ENCODE data around the gene PDX1. TPM values are rescaled to one million over a fixed set of nuclear protein-coding genes. Genes with fewer than 3 reads are reported as not detected.
A peak's percentile ranks its signal among the peaks of the same experiment; 100 is the strongest.
"Not testable (repeated sequence)": the region's sequence is repeated elsewhere in the genome, so short reads cannot be mapped to it uniquely, and the experiment has no call there.

Gene PDX1
- polyA plus RNA-seq, 6 donors from 2014 or later, result not detected

DNA sequence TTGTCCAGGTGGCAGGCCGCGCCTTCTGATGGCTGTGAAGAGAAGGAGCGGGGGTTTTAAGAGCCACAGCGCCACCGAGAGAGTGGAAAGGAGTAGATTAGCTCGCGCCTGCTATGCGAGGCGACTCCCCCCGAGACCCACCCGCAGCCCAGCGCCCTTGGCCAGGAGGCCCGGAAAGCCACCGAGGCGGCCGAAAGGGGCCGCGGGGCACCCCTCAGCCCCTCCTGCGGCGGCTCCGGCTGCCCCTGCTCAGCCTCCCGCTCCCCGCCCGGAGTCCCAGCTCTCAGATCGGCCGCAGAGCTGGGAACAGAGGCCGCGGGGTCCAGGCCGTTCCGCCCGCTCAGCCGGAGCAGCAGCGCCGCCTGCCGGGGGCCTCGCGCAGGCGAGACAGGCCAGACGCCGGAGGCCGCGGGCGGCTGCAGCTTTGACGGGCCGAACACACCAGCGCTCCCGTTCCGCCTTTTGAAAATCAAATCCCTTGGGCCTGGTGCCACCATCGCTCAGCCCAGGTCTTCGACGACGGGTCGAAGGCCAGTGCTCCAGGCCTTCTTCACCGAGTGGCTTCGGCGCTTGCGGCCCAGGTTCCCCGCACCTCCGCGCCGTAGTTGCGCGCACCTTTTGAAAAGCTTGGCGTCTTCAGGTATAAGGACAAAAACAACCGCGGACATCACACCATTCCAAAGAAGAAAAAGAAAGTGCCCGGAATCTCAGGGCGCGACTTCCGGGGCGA, 34.0 kb downstream of the PDX1 start:
- H3K9me3 Mint-ChIP-seq, result peaks cover 3 to 20% (median 10%) of the 10 kb centered on the region in 7 donors
- no peaks in the 10 kb centered on the region for H3K36me3 Mint-ChIP-seq
- peaks cover 66 to 73% (median 70%) of the 10 kb centered on the region in 3 donors for H3K27me3 Mint-ChIP-seq
- H3K27ac Mint-ChIP-seq, result peak overlapping the region in 3 of 6 donors; percentile 45 to 81 (median 78)
- peak overlapping the region; percentile 78 to 92 (median 83) for H3K4me3 Mint-ChIP-seq
- peak; percentile 59 for DNase-seq
- peak; percentile 88 to 91 for ATAC-seq (ENCODE audit: low read depth in 2 of 2)
- peaks cover 5 to 15% (median 11%) of the 10 kb centered on the region in 3 donors for H3K4me1 Mint-ChIP-seq

DNA sequence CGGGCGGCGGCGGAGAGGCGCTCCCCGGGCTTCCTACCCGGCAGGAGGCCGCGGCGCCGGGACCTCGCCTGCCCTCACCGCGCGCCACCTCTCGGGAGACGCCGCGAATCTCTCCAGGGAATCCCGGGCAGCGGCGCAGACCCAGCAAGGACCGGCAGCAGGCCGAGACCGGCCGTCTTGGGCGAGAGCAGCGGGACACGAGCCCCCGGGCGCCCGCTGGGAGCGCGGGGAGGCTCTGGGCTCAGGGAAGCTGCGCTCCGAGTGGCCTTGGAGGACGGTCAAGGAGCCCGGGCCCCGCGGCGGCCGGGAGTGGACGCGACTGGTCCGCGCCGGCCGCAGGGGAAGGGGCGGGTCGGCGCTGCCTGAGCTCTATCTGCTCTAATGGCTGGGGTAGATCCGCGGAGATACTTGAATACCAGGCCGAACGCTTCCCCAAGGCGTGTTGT, 34.6 kb downstream of the PDX1 start:
- Mint-ChIP-seq H3K36me3 (no peaks in the 10 kb centered on the region), H3K27ac (peak overlapping the region in 1 of 6 donors; percentile 81), H3K4me3 (peak overlapping the region in 7 of 8 donors; percentile 66 to 92 (median 82)), H3K4me1 (peaks cover 5 to 15% (median 11%) of the 10 kb centered on the region in 3 donors), H3K27me3 (peaks cover 68 to 73% (median 70%) of the 10 kb centered on the region in 3 donors), H3K9me3 (peaks cover 3 to 16% (median 8%) of the 10 kb centered on the region in 7 donors)
- ATAC-seq (ENCODE audit: low read depth in 2 of 2) (peak; percentile 5 to 19), DNase-seq (no peak)

DNA sequence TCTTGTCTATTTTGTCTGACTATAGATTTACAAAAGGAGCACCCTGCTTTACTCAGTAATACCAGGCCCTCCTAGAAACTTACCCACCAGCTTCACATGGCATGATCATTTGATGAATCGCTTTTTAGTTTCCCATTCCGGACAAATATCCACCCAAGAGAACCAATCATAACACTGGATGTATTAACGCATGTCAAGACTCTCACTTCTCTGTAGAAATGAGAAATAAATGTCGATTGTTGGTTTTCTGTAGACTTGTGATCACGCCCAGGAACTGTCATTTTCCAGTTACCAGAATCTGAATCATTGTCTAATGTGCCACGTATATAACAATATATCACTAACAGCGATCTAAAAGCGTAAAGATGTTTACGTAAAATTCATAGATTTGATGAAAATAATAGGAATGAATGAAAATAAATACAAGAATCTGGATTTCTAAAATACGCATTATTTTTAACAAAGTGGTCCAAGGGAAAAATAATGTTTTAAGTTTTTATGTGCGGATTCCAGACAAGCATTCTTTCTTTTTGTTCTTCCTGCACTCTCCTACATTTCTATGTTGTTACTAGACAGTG, 35.3 kb downstream of the PDX1 start:
- peak overlapping the region in 1 of 6 donors; percentile 33 for H3K27ac Mint-ChIP-seq
- H3K27me3 Mint-ChIP-seq, result peaks cover 67 to 71% (median 70%) of the 10 kb centered on the region in 3 donors
- no peak for ATAC-seq (ENCODE audit: low read depth in 2 of 2)
- DNase-seq, result no peak
- peaks cover 8 to 16% (median 14%) of the 10 kb centered on the region in 3 donors for H3K4me1 Mint-ChIP-seq
- H3K9me3 Mint-ChIP-seq, result peaks cover 0 to 14% (median 4%) of the 10 kb centered on the region in 7 donors
- no peaks in the 10 kb centered on the region for H3K36me3 Mint-ChIP-seq
- H3K4me3 Mint-ChIP-seq, result peak overlapping the region in 4 of 8 donors; percentile 1 to 78 (median 18)

GRCh38 chr13:27956576-27957300, 36.9 kb downstream of the PDX1 start:
- peaks cover 9 to 29% (median 28%) of the 10 kb centered on the region in 3 donors for H3K4me1 Mint-ChIP-seq

GRCh38 chr13:27959976-27960361, 40.2 kb downstream of the PDX1 start:
- Mint-ChIP-seq H3K27me3 (peaks cover 64 to 82% (median 71%) of the 10 kb centered on the region in 3 donors), H3K27ac (peak overlapping the region in 1 of 6 donors; percentile 62), H3K36me3 (no peaks in the 10 kb centered on the region), H3K4me1 (peaks cover 4 to 23% (median 17%) of the 10 kb centered on the region in 3 donors), H3K9me3 (peaks cover 0 to 4% (median 0%) of the 10 kb centered on the region in 7 donors), H3K4me3 (peak overlapping the region in 6 of 8 donors; percentile 59 to 84 (median 72))
- ATAC-seq (ENCODE audit: low read depth in 2 of 2), result no peak
- DNase-seq, result no peak

More at GRCh38 chr13:27956576-27957300, 36.9 kb downstream of the PDX1 start:
- ATAC-seq (ENCODE audit: low read depth in 2 of 2), result no peak
- H3K4me3 Mint-ChIP-seq, result no peak overlapping the region
- peaks cover 0 to 9% (median 0%) of the 10 kb centered on the region in 7 donors for H3K9me3 Mint-ChIP-seq
- no peaks in the 10 kb centered on the region for H3K36me3 Mint-ChIP-seq
- H3K27ac Mint-ChIP-seq, result no peak overlapping the region
- no peak for DNase-seq
- peaks cover 66 to 68% (median 67%) of the 10 kb centered on the region in 3 donors for H3K27me3 Mint-ChIP-seq

DNA sequence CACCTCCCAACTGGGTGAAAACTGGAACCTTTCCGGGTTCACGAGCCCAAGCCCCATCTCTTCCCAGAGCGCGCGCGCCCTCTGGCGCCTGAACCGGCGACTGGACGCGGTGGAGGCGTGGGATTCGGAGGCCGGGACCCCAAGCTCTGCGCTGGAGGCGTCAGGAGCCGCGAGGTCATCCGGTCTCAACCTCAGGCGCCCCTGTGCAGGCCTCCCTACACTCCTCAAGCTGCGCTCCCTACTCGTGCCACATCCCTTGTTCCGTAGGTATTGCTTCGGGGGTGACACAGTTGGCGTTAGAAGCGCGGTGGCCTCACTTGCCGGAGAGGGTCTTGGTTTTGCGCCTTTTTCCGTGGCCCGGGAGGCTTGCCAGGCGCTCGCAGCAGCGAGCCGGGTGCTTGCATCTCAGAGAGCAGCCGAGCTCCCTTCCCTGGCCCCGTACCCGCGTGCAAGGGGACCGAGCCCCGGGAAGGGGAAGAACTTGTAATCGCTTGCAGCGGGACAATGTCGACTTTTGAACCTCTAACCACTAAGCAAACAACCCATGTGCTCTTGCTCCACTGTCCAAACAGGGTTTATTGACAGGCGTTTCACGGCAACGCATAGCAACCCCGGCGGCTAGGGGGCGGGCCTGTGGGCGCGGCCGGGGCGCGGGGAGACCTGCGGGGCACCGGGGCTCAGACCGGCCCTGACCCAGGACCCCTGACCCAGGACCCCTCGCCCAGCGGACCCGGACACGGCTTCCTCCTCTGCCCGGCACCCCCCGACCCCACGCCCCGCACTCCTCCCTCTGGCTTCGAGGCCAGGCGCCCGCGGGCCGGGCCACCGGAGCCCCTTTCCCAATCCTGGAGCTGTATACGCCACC, 40.8 kb downstream of the PDX1 start:
- peak; percentile 60 to 65 for ATAC-seq (ENCODE audit: low read depth in 2 of 2)
- H3K27ac Mint-ChIP-seq, result peak overlapping the region in 2 of 6 donors; percentile 41 to 49
- H3K4me1 Mint-ChIP-seq, result peaks cover 4 to 23% (median 18%) of the 10 kb centered on the region in 3 donors

GRCh38 chr13:27961227-27962085, 41.7 kb downstream of the PDX1 start:
- H3K4me3 Mint-ChIP-seq, result peak overlapping the region in 7 of 8 donors; percentile 56 to 86 (median 64)
- DNase-seq (no peak), ATAC-seq (ENCODE audit: low read depth in 2 of 2) (peak in 1 of 2 donors; percentile 4)
- H3K27ac Mint-ChIP-seq, result no peak overlapping the region
- peaks cover 9 to 32% (median 27%) of the 10 kb centered on the region in 3 donors for H3K4me1 Mint-ChIP-seq
- peaks cover 64 to 86% (median 73%) of the 10 kb centered on the region in 3 donors for H3K27me3 Mint-ChIP-seq
- H3K9me3 Mint-ChIP-seq, result peaks cover 0 to 4% (median 0%) of the 10 kb centered on the region in 7 donors
- H3K36me3 Mint-ChIP-seq, result no peaks in the 10 kb centered on the region

More for the DNA sequence above, 40.8 kb downstream of the PDX1 start:
- no peak for DNase-seq
- peaks cover 64 to 85% (median 71%) of the 10 kb centered on the region in 3 donors for H3K27me3 Mint-ChIP-seq
- H3K4me3 Mint-ChIP-seq, result peak overlapping the region; percentile 59 to 85 (median 76)
- H3K36me3 Mint-ChIP-seq, result no peaks in the 10 kb centered on the region
- H3K9me3 Mint-ChIP-seq, result peaks cover 0 to 4% (median 0%) of the 10 kb centered on the region in 7 donors

DNA sequence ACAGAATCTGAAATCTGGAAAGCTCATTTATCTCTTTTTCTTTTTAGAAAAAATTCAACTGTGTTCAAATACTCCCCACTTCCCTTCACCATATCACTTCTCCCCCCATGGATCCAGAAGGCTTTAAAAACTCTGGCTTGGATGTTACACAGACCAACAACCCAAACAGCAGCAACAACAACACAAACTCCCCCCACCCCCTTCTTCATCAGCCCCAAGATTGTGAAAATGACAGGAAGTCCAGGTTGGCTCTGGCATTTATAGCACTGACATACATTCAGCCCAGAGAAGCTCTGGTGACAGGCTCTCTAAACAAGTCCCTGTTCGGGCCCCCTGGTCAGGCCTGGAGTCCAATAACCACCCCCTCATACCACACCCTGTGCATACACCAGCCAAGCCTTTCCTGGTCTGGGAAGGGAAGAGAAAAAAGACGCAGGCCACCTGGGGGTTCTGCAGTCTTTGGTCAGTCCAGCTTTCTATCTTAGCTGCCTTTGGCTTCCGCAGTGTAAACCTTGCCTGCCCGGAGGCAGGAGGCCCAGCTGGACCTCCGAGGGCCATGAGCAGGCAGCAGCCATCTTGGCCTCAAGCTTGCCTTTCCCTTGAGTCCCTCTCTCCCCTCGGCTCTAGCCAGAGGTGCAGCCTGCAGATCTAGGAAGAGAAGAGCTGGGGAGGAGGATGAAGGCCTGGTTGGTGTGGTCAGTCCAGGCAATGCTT, 42.5 kb downstream of the PDX1 start:
- H3K27ac Mint-ChIP-seq, result no peak overlapping the region
- ATAC-seq (ENCODE audit: low read depth in 2 of 2) (no peak), DNase-seq (no peak)
- H3K27me3 Mint-ChIP-seq, result peaks cover 62 to 91% (median 79%) of the 10 kb centered on the region in 3 donors
- peaks cover 14 to 38% (median 33%) of the 10 kb centered on the region in 3 donors for H3K4me1 Mint-ChIP-seq
- H3K36me3 Mint-ChIP-seq, result no peaks in the 10 kb centered on the region
- H3K9me3 Mint-ChIP-seq, result peaks cover 0 to 4% (median 0%) of the 10 kb centered on the region in 7 donors
- H3K4me3 Mint-ChIP-seq, result peak overlapping the region in 3 of 8 donors; percentile 4 to 59 (median 6)

DNA sequence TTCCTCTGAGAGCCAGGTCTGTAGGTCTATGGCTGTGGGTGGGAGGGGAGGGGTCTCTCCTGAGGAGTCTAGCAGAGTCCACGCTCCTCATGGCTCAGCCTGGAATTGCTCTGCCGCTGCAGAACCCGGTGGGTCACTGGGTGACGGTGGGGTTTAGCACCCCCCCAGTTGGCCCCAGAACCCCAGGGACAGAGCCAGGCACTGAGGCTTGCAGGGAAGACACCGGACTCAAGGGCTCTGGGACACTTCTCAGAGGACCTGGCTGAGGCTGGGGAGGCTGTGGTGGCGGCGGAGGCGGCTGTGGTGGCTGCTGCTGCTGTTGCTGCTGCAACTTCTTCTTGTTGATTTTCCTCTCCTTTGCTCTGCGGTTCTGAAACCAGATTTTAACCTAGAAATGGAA, 43.2 kb downstream of the PDX1 start:
- Mint-ChIP-seq H3K27ac (no peak overlapping the region), H3K27me3 (peaks cover 67 to 97% (median 82%) of the 10 kb centered on the region in 3 donors), H3K36me3 (no peaks in the 10 kb centered on the region), H3K9me3 (peaks cover 0 to 4% (median 0%) of the 10 kb centered on the region in 7 donors), H3K4me1 (peaks cover 20 to 45% (median 40%) of the 10 kb centered on the region in 3 donors), H3K4me3 (no peak overlapping the region)
- DNase-seq, result no peak
- ATAC-seq (ENCODE audit: low read depth in 2 of 2), result no peak

DNA sequence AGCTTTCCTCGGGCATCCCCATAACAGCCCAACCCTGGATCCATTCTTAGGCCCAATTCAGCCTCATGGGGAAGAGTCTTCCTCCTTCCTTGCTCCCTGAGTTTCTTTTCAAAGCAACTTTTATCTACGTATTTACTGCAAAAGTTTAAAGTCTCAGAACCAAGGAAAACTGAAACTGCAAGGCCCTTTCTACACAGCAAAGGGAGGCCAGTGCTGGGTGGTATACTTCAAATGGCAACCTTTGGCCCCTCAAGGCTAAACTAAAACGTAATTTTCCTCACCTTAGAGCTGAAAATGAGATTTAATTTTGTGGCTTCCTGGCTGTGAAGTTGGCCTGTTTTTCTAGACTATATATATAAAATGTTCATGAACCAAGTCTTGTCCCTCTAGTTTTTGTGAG, 43.7 kb downstream of the PDX1 start:
- H3K27me3 Mint-ChIP-seq, result peaks cover 66 to 97% (median 82%) of the 10 kb centered on the region in 3 donors
- no peaks in the 10 kb centered on the region for H3K36me3 Mint-ChIP-seq
- DNase-seq (no peak), ATAC-seq (ENCODE audit: low read depth in 2 of 2) (no peak)
- peaks cover 26 to 46% (median 41%) of the 10 kb centered on the region in 3 donors for H3K4me1 Mint-ChIP-seq
- H3K27ac Mint-ChIP-seq, result peak overlapping the region in 1 of 6 donors; percentile 59
- H3K4me3 Mint-ChIP-seq, result peak overlapping the region in 1 of 8 donors; percentile 6
- H3K9me3 Mint-ChIP-seq, result peaks cover 0 to 4% (median 0%) of the 10 kb centered on the region in 7 donors

- peaks cover 29 to 51% (median 45%) of the 10 kb centered on the region in 3 donors for H3K4me1 Mint-ChIP-seq
- not testable (repeated sequence) for H3K36me3 Mint-ChIP-seq; H3K9me3 Mint-ChIP-seq; H3K27ac Mint-ChIP-seq; DNase-seq; ATAC-seq (ENCODE audit: low read depth in 2 of 2)
- H3K4me3 Mint-ChIP-seq, result peak overlapping the region in 1 of 8 donors; percentile 6
- H3K27me3 Mint-ChIP-seq, result peaks cover 62 to 96% (median 82%) of the 10 kb centered on the region in 3 donors
Observed at GRCh38 chr13:27964206-27964605, 44.4 kb downstream of the PDX1 start.
